Hepatocyte (in vitro differentiated cells): ENCODE data around the gene LRRFIP1. TPM values are rescaled to one million over a fixed set of nuclear protein-coding genes. Genes with fewer than 3 reads are reported as not detected.
A peak's percentile ranks its signal among the peaks of the same experiment; 100 is the strongest.

Experiments used
- DNase-seq: peaks from one replicate; pipeline ENCODE4 v3.0.0-alpha.2; 2016; ENCODE audit warnings: low spot score
- H2AFZ ChIP-seq: fragments of 200-600 bp; sonication (generic); 2 replicates; pipeline ENCODE4 v1.6.0; 2016; ENCODE audit warnings: antibody characterized with exemption, mild to moderate bottlenecking
- H3K27ac ChIP-seq: fragments of 200-600 bp; sonication (generic); 2 replicates; pipeline ENCODE4 v1.5.1; 2016; ENCODE audit warnings: mild to moderate bottlenecking
- H3K27me3 ChIP-seq: fragments of 200-600 bp; sonication (generic); 2 replicates; pipeline ENCODE4 v1.6.1; 2016
- H3K36me3 ChIP-seq: fragments of 200-600 bp; sonication (generic); replicated peaks from 2 replicates; pipeline ENCODE4 v1.5.1; 2016; ENCODE audit warnings: low read depth; ENCODE audit not compliant: insufficient read depth
- H3K4me1 ChIP-seq: fragments of 200-600 bp; sonication (generic); 2 replicates; pipeline ENCODE4 v1.5.1; 2016; ENCODE audit warnings: mild to moderate bottlenecking, moderate library complexity; ENCODE audit not compliant: insufficient read depth
- H3K4me2 ChIP-seq: fragments of 200-600 bp; sonication (generic); 2 replicates; pipeline ENCODE4 v1.6.0; 2016
- H3K4me3 ChIP-seq: fragments of 200-600 bp; sonication (generic); 2 replicates; pipeline ENCODE4 v1.5.1; 2016; ENCODE audit warnings: mild to moderate bottlenecking
- H3K79me2 ChIP-seq: fragments of 200-600 bp; sonication (generic); 2 replicates; pipeline ENCODE4 v1.6.0; 2017; ENCODE audit warnings: mild to moderate bottlenecking
- H3K9me2 ChIP-seq: fragments of 200-600 bp; sonication (generic); replicated peaks from 2 replicates; pipeline ENCODE4 v1.6.0; 2017; ENCODE audit warnings: mild to moderate bottlenecking; ENCODE audit not compliant: insufficient read depth
- H3K9me3 ChIP-seq: fragments of 200-600 bp; sonication (generic); 2 replicates; pipeline ENCODE4 v1.5.1; 2016; ENCODE audit warnings: low read depth, mild to moderate bottlenecking
- H4K20me1 ChIP-seq: fragments of 200-600 bp; sonication (generic); 2 replicates; pipeline ENCODE4 v1.6.0; 2016; ENCODE audit warnings: mild to moderate bottlenecking; ENCODE audit not compliant: insufficient read depth, poor library complexity, severe bottlenecking
- EZH2 ChIP-seq: fragments of 200-600 bp; sonication (generic); IDR thresholded peaks from 2 replicates; pipeline ENCODE4 v1.6.1; 2016; ENCODE audit warnings: antibody characterized with exemption, mild to moderate bottlenecking, borderline replicate concordance
- EZH2phosphoT487 ChIP-seq: fragments of 200-600 bp; sonication (generic); IDR thresholded peaks from one replicate; pipeline ENCODE4 v1.6.1; 2018; ENCODE audit warnings: antibody characterized with exemption, mild to moderate bottlenecking, low read depth, moderate library complexity; ENCODE audit not compliant: unreplicated experiment, severe bottlenecking
- WGBS: methylation state at CpG from one replicate; pipeline ENCODE4 v1.1.6; 2016; ENCODE audit warnings: low lambda C conversion rate; ENCODE audit errors: missing lambda C conversion rate; 5-methylcytosine and 5-hydroxymethylcytosine counted together
- polyA plus RNA-seq: library from polyadenylated mRNA; unstranded; fragments of >200 nt; fragmentation: Nextera tagmentation; extraction: Ambion mirVana; gene quantifications from 2 replicates; pipeline ENCODE4 v1.2.1, GENCODE V29; 2016
- total RNA-seq: library from RNA; depleted of rRNA; stranded (reverse); fragments of >200 nt; gene quantifications from 2 replicates; pipeline ENCODE4 v1.2.3, GENCODE V29; 2014
- TF ChIP-seq, protein P1 (sequence below): fragments of 200-600 bp; sonication (generic); IDR thresholded peaks from 2 replicates; pipeline ENCODE4 v1.5.1; 2016; ENCODE audit warnings: antibody characterized with exemption, mild to moderate bottlenecking; ENCODE audit not compliant: poor library complexity

LRRFIP1 gene
- total and polyA plus RNA-seq, 2 experiments from 2014 or later: 42.7 to 64.1 TPM

DNA sequence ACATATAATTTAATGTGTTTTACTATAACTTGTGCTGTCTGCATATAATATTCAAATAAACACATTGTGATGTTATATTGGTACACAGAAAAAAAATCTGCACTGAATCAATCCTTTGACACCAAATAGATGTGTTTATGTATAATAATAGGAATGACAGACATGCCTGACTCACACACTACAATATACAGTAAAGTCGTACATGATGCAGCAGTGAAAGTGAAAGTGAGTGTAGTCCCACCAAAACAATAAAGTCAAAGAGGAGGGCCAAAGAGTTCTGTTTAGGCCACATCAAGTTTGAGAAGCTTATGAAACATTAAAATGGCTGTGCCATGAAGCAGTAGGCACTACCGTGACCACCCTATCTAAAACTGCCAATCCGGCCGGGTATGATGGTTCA lies 163.0 kb downstream of the LRRFIP1 start:
- Histone ChIP-seq H3K27me3 (no peaks in the 10 kb centered on the region), H4K20me1 (no peaks in the 10 kb centered on the region), H3K27ac (no peak overlapping the region), H3K36me3 (no peaks in the 10 kb centered on the region), H3K4me2 (no peak overlapping the region), H2AFZ (no peak overlapping the region), H3K9me2 (no peaks in the 10 kb centered on the region), H3K79me2 (no peaks in the 10 kb centered on the region), H3K4me3 (no peak overlapping the region), H3K9me3 (no peaks in the 10 kb centered on the region), H3K4me1 (no peaks in the 10 kb centered on the region)
- no peak for DNase-seq
- TF ChIP-seq EZH2 (no peak), EZH2phosphoT487 (no peak)
- TF ChIP-seq, protein P1, sequence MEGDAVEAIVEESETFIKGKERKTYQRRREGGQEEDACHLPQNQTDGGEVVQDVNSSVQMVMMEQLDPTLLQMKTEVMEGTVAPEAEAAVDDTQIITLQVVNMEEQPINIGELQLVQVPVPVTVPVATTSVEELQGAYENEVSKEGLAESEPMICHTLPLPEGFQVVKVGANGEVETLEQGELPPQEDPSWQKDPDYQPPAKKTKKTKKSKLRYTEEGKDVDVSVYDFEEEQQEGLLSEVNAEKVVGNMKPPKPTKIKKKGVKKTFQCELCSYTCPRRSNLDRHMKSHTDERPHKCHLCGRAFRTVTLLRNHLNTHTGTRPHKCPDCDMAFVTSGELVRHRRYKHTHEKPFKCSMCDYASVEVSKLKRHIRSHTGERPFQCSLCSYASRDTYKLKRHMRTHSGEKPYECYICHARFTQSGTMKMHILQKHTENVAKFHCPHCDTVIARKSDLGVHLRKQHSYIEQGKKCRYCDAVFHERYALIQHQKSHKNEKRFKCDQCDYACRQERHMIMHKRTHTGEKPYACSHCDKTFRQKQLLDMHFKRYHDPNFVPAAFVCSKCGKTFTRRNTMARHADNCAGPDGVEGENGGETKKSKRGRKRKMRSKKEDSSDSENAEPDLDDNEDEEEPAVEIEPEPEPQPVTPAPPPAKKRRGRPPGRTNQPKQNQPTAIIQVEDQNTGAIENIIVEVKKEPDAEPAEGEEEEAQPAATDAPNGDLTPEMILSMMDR: no peak
- WGBS: 92% methylated on average over 3 of the region's 4 CpGs

DNA sequence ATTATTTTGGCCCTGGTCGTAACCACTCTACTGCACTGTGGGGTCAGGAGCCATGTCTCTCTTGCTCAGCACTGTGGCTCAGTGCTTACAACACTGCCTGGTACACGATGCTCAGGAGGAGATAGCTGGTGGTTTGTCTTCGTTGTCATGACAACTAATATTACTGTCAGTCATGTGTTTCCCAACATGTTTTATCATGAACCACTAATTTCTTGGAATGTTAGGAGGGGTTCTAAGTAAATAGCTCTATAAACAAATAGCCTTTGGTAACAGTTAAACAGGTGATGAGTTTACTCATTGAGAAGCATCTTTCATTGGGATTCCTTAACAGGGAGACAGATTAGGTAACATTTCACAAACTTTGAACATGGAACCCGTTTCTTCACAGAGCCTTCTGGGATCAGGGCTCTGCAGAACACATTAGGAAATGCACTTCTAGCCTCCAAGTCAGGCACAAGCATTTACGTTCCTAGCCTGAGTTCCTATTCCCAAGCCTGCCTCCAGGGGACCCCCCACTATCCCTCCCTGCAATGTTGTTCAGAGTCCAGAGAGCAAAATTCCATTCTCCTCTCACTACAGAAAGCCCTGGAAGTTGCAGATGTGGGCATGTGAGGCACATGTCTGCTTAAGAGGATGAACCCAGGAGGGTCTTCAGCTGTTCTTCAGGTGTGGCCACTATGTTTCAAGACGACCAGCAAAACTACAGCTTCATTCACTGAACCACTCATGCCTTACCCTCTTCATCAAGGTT lies 164.8 kb downstream of the LRRFIP1 start:
- Histone ChIP-seq H3K79me2 (no peaks in the 10 kb centered on the region), H3K27ac (no peak overlapping the region), H3K4me3 (no peak overlapping the region), H3K4me1 (no peaks in the 10 kb centered on the region), H2AFZ (no peak overlapping the region), H4K20me1 (no peaks in the 10 kb centered on the region), H3K4me2 (no peak overlapping the region), H3K9me3 (no peaks in the 10 kb centered on the region), H3K36me3 (no peaks in the 10 kb centered on the region), H3K27me3 (no peaks in the 10 kb centered on the region), H3K9me2 (no peaks in the 10 kb centered on the region)
- TF ChIP-seq, protein P1: no peak
- no peak for TF ChIP-seq EZH2phosphoT487
- TF ChIP-seq EZH2: no peak
- DNase-seq: peak; percentile 30
- 70% methylated on average over 6 of the region's 6 CpGs for WGBS

DNA sequence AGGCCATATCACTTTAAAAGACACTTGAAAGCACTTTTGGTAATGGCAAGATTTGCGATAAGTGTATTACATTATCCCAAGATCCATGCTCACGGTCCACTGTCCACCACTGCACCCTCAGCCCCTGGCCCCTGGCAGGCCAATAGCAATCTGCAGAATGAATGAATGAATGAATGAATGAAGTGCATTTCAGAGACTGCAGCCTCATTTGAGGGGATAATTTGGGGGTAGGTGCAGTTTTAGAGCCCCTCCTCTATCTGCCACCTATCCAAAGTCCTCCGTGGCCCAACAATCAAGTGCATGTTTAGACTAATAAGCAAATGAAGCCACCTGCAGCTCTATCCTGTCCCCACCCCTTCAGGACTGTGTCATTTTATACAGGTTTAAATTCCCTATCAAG lies 169.9 kb downstream of the LRRFIP1 start:
- H3K27ac ChIP-seq: no peak overlapping the region
- H2AFZ ChIP-seq: no peak overlapping the region
- H3K9me3 ChIP-seq: no peaks in the 10 kb centered on the region
- H3K4me3 ChIP-seq: no peak overlapping the region
- WGBS: 96% methylated on average over 3 of the region's 3 CpGs
- no peaks in the 10 kb centered on the region for H3K79me2 ChIP-seq
- no peaks in the 10 kb centered on the region for H3K4me1 ChIP-seq
- no peaks in the 10 kb centered on the region for H3K9me2 ChIP-seq
- TF ChIP-seq EZH2 (no peak), EZH2phosphoT487 (no peak)
- TF ChIP-seq, protein P1: no peak
- H3K36me3 ChIP-seq: no peaks in the 10 kb centered on the region
- no peak for DNase-seq
- H3K4me2 ChIP-seq: no peak overlapping the region
- no peaks in the 10 kb centered on the region for H3K27me3 ChIP-seq
- no peaks in the 10 kb centered on the region for H4K20me1 ChIP-seq
